GM19023 (cell line): ENCODE results near the gene ETV5.

ENCODE experiments used
- ATAC-seq: cut with Tn5 transposase; IDR thresholded peaks from one replicate; pipeline ENCODE4 v1.9.1; 2021; ENCODE audit warnings: mild to moderate bottlenecking, moderate library complexity; ENCODE audit not compliant: unreplicated experiment

Gene ETV5

DNA sequence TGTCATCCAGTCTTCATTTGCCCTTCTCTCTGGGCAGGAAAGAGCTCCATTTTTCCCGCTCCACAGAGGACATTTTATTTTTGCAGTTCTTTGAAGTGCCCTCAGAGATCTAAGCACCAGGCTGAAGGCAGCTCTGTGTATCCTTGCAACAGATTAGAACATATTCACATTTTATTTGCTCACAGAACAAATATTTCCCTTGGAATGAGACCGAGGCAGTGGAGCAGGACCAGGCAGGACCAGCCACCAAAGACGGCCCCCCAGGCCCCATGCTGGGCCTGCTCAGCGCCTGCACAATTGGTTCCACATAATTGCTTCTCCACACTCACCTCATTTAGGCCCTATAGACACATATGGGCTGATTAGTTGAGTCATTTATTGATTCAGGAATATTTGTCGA lies 15.7 kb upstream of the ETV5 start:
- ATAC-seq = no peak

DNA sequence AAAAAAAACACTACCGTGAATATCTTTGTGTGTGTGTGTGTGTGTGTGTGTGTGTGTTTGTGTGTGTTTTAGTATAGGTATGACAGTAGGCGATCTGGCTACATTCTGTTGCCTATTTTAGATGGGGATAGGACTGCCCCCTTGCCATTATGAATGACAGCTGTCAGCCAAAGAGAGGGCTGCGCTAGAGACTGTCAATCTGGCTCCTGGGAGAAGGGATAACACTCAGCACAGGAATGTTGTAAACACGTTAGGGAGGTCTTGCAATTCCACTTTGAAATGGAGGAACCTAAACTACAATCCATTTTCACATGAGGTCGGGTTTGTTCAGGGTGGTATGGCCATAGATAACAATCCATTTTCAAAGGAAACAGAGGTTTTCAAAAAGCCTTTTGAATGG lies 14.1 kb upstream of the ETV5 start:
- ATAC-seq = no peak

DNA sequence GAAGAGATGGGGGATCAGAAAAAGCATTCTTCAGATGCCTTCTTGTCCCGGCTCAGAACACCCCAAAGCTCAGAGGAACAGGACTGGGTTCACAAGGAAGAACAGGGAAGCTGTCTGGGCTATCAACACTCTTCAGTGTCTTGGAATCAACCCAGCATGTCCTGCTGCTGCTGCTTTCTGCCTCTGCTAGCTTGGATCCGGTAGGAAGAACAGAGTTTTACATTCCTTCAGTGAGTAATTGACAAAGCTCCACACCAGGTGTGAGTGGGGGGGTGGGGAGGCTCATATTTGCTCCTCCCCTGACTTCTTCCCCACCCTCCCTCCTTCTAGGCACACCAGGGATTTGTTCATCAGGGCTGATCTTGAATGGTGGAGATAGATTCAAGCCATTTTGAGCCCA lies 13.1 kb upstream of the ETV5 start:
- no peak for ATAC-seq

DNA sequence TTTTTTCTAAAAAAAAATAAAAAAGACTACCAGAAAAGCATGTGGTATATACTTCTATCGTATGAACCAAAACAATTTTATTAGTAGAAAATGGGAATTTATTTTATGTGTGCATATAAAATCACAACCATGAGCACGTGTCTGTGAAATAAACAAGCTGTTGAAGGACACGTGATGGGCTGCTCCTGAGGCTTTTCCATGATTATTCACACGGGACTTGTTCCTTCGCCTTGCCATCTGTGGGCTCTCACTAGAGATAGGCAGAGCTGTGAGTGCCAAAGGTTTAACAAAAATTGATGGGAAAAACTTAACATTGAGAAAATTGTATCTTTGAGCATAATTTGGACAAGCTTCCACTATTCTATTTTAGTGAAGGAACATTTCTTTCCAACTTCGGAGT lies 12.4 kb upstream of the ETV5 start:
- ATAC-seq = no peak

DNA sequence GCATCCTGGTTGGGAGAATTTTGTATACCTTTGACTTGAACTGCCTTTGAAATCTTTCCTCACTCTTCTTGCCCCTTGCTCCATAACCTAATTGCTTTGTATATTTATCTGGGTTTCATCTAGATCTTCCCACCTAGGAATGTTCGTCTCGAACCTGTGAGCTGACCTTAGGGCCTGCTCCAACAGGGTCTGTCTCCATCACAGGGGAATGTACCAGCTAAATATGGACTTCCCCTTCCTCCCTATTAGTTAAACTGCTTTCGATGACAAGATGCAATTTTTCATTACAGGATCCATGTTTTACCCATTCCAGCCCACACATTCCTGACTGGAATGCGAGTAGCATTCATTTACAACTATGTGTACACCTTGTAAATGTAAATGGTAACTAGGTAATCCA lies 10.6 kb upstream of the ETV5 start:
- ATAC-seq = no peak

DNA sequence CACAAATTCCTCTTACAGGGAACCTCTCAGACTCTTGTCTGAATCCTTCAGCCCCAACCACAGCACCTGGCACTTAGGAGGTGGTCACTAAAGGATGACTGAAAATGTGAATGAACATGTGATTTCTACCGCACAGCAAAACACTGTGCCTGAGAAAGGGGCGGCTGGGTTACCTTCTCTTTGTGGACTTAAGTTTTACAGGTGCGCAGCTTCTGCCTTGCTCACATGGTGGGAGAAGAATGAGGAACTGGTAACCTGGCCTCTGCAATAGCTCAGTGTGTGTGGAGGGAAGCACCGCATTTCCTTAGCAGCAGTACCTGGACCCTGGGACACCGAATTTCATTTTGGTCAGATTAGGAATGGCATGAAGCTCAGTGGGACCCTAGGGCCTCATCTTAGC lies 9.8 kb upstream of the ETV5 start:
- ATAC-seq = no peak

DNA sequence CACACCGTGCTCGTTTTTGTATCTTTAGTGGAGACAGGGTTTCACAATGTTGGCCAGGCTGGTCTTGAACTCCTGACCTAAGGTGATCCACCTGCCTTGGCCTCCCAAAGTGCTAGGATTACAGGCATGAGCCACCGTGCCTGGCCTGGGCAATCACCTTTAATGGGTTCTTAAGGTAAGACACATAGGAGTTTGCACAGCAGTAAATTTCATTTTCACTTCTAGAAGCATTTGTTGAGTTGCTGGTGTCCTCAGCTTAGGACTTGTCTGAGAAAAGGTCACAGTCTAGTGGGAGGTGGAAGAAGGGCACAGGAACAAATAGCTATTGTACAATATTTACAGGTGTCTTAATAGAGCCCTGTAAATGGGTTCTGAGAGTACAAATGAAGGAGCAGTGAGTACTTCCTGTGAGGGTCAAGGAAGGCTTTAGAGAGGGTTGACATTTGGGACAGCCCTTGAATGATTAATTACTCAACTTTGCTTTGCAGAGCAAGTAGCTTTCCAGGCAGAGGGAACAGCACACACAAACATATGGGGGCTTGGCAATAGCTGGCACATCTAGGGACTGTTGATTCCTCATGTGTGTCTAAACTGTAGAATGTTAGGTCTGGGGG lies 8.7 kb upstream of the ETV5 start:
- ATAC-seq = no peak

DNA sequence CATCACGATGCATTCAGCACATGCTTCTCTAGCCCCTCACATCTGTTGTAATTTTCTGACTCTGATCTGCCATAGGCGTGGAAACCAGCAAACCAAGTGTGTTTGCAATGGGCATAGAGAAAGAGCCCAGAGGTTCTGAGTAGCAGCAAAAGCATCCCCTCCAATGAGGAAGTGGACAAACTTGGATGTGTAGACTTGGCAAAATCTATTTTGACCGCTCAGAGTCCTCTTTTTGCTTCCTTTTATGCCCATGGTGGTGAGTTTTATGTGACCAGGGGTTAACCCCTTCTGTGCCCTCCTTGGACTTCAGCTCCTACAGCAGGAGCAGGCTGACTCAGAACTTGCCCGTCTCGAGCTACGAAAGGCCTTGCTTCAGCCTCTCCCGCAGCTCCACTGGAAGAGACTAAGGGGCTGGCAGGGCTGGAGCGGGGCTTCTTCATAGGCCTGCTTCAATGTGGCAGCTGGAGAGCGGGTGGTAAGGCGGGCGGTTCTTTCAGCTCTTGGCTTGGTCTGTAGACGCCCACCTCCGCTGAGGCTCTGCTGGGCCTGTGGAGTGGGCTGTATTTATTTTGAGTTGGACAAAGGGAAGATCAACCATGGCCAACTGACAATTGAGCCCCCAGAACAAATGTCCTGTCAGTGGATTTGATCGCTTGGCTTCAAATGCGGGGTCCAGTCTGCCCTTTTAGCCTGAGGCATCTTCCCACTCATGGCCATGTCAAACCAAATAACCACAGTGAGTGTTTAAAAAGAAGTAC lies 6.5 kb upstream of the ETV5 start:
- no peak for ATAC-seq

DNA sequence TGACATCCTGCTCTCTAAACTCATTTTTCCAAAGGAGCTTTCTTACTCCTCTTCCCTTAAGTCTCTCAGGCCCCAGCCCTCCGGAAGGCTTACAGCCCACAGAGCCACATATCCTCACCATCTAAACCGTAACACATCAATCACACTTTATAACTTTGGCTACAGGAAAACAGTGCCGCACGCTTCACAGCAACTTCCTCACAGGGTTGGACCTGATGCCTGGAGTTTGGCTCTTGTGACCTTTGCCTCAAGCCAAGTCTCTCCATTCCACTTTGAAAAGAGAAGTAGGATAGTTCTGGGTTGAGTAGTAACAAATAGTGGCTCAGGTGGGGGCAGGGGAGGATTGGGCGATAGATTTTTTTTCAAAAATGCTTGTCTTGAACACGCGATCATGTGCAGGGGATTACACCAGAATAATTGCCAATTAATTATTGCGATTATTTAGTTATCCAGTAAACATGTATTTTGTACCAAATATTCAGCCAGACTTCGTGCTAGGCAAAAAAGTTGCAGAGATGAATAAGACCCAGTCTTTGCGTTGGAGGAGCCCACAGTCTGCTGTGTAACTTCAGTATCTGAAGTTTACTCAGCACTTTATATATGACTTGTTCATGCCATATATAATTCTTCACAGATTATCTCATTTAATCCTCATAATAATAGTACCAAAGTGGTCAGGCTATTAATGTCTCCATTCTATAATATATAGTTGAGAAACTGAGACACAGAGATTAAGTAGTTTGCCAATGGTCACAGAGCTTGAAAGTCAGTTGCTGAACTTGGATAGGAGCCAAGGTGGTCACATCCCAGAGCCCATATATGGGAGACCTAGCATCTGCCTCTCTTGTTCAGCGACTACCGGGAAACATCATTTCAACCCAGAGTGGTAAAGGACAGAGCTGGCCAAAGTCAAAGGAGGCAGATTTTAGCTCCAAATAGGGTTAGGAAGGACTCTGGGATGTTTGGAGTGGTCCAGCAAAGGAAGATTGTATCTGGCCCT lies 2.4 kb upstream of the ETV5 start:
- ATAC-seq = no peak

DNA sequence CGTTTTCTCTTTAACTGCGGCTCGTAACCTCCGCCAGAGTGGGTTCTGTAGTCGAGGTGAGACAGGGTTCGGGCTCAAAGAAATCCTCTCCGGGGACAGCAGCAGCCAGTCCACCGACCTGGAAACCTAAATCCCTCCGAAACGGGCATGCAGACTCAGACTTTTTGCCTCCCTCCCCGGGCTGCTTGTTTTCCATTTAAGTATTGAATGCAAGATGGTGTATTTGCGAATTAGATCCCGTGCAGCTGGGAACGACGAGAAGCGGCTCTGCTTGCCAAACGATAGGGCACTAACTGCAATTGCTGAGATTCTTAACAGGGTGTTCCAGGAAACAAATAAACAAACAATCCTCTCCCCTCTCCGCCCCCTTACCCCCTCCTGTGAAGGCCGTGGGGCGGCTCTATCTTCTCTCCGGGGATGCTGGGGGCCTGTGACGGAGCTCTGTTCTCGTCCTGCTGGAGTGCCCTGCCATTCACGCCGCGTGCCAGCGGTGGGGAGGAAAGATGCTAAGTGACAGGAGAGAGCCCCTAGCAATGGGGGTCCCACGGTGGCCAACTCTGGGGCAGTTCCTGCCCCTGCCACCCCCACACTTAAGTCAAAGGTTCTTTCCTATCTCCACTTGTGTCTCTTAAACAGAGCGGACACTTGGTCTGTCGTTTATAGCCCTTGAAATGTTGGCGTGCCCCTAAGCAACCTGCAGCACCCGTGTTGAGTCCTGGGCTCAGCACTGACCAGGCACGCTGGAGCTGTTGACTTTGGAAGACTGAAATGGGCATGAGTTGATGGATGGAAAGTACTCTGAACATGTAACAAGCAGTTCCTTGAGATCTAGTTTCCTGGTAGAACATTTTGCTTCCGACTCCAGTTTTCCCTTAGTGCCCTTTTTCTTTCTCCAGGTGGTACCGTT lies 1.3 kb upstream of the ETV5 start:
- no peak for ATAC-seq

DNA sequence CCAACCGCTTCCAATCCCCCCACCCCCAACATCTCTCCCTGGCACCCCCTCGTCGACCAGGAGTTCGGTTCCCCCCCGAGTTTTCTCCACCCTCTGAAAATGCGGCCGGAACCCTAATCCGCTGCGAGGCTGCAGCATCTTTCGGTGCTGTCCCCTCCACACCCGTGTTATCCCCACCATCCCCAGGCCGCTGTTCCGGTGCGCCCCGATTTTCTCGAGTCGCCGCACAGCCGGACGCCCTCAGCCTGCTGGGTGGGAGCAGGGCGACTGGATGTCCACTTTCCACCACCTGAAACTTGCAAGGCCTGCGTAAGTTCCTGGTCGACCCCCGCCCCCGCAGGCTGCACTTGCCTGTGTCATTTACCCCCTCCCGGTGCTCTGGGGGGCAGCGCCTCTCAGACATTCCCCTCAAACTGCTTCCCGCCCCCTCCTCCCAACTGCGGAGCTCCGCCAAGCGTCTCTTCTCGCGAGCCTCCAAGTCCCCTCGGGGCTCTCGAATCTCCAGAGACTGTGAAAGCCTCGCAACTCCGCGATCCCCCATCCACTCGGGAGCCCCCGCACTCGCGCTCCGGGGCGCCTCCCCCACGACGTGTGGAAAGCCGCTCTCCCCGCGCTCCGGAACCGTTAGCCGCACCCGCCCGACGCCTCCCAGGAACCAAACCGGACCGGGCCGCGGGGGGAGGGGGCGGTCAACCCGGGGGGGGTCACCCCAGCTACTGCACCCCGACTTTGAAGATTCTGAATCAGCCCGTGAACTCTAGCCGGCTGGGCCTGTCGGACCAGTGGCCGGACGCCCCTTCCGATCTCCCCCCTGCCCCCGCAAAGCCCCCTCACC lies 566 bp downstream of the ETV5 start:
- ATAC-seq = no peak

DNA sequence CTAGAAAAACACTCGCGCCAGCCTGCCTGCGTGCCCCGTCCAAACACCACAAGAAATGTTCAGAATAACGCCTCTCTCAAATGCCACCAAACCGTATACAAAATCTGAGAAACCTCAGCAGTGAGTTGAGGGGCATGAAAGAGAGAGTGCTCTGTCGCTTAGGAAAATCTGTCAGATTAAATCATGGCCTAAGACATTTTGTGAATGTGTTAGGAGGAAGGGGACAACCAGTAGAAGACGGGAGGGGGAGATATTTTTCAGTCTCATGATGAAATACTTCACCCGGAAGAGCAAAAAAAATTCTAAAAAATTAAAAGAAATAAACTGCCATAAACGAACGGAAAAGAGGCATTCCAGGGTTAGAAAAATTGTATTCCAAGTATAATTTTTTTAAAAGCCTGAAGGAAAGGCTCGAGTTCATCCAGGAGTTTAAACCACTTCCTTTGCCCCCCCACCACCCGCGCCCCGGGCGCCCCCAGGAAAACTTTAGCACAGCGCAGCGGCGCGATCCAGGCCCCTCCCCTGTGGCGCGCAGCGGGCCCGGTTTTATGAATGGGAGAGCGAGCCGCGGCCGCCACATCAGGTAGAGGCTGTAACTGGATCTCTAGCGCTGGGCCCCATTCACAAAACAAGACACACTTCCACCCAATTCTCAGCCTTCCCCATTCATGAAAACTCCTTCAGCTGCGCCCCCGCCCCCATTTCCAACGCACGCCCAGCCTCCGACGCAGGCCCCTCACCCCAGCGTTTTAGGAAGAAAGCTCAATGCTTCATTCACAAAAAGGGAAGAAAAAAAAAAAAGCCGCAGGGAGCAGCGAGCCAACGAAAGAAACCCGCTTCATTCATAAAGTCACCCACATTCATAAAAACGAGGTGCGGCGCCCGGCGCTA lies 1.4 kb downstream of the ETV5 start:
- no peak for ATAC-seq

DNA sequence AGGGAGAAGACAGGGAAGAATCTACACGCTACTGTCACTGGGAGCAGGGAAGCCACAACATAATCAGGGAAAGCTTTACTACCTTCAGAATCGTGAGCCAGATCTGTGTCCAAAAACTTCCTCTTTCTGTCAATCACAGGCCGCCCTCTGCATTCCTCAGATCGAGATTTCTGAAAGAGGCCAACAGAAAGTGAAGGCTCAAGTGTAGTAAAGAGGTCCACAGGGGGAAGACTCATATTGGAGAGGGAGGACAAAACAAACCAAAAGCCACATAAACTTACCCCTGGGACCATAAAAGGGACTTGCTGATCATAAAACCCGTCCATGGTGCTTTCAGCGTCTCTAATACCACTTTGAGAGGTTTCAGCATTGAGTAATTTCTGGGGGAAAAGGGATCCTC lies 3.3 kb downstream of the ETV5 start:
- ATAC-seq = no peak

DNA sequence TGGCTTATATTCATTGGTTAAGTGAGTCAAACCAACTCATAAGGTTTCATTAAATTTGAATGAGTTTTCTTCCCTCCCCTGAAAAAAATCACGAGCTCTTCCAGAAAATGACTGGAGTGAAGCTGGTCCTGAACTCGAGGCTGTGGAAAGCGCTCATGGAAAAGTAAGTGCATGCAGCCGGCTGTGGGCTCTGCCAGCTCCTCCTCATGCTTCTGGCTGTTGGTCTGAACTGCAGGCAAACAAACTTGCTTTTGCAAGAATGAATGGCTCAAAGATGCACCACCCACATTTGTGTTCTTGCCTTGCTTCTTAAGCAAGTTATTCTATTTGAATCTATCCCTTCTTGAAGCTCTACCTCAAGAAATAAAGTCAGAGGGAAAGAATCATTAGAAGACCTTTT lies 6.2 kb downstream of the ETV5 start:
- ATAC-seq = no peak

DNA sequence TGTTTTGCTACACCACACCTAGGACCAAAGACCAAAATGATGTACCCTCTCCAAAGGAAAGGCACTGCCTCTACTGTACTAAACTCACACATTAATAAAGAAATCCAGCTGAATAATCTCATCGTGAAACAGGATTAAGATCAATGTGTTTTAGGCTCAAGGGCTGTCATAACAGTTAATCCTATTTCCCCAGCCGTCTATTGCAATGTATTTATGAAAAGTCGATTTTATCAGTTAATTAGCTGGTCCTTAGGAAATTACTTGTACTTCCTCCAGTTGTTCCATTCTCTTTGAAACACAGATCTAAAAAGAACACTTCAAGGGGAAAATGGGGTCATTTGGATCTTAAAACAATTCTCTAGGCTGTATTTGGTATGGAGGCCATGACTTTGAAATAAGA lies 8.5 kb downstream of the ETV5 start:
- ATAC-seq = no peak

DNA sequence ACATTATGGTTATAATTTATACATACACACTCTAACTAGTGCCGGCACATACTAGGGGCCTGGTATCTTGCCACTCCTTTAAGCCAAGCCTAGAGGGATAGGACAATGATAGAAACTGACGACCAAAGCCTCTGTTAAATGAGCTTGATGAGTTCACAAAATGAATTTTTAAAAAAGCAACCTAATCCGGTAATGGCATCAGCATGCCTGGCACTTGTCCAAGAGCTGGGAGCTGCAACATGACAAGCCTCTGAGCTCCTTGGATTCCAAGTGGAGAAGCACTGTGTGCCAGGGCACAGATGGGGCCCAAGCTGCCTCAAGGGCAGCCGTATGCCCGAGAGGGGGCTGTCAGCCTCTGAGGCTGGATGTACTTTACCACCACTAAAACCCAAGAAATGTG lies 9.7 kb downstream of the ETV5 start:
- no peak for ATAC-seq

DNA sequence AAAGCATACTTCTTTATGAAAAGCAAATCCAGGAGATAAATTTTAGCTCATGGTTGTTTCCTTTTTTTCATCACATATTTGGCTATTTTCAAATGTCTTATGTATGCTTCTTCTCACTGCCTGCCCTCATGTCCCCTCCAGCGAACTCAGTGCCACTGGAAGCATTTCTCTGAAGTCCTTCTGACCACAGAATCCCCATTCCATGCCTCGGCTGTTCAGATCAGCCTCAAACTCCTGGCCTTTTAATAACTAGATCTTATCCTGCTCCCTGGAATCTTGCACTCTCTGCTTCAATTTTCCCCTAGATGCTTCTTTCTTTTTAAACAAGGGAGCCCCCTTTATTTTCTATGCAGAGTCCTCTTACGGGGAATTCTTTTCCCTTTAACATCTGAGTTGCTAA lies 10.1 kb downstream of the ETV5 start:
- no peak for ATAC-seq

DNA sequence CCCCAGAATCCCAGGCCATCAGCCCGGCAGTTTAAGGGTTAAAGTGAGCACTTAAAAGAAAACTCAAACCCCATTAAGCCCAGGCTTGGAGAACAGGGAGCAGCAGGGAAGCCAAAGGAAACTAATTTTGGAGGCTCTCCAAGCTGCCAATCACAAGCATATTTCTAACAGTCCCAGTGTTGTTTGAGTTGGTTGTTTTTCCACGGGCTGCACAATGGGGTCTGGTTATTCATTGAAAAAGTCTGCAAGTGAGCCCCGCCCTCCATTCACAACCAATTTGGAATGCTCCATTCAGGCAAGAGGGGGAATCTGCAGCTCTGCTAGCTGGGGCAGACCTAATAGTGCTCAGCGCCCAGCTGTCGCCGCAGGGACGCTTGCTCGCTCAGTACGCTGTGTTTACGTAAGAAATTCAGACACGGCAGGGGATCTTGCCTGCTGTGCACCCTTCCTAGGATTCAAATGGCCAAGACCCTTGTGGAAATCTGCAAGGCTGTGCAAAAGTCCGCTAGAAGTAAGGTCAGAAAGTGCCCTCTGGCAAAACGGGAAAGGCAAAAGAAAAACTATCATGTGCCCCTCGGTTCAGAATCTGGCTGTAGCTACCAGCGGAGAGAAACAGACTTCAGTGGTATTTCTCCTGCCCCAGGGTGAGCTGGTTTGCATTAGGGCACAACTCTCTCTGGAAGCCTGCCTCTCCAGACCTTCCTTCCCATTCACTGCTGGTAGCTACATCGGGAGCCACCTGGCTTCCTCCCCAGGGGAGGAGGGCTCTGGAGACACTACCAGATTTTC lies 11.0 kb downstream of the ETV5 start:
- no peak for ATAC-seq
